NCI-H187 treated with DMSO at 0.1 percent for 48 hours (cell line): ENCODE measurements around the gene DLG1.
"Not testable (repeated sequence)": the region's sequence is repeated elsewhere in the genome, so short reads cannot be mapped to it uniquely, and the experiment has no call there.

Source experiments
- DNase-seq: peaks from one replicate; lab custom pipeline; 2025; lab: John Stamatoyannopoulos, UW

The DLG1 gene

GRCh38 chr3:197242784-197243432 lies 55.5 kb downstream of the DLG1 start:
- no peak for DNase-seq

- no peak for DNase-seq
Observed at GRCh38 chr3:197241173-197241572, 57.2 kb downstream of the DLG1 start.

GRCh38 chr3:197239857-197240256 lies 58.6 kb downstream of the DLG1 start:
- DNase-seq, result no peak

GRCh38 chr3:197238842-197239241 lies 59.6 kb downstream of the DLG1 start:
- no peak for DNase-seq

- DNase-seq, result no peak
Observed at GRCh38 chr3:197237897-197238296, 60.5 kb downstream of the DLG1 start.

- no peak for DNase-seq
Observed at GRCh38 chr3:197236362-197236761, 62.0 kb downstream of the DLG1 start.

- no peak for DNase-seq
Observed at GRCh38 chr3:197234947-197235914, 63.2 kb downstream of the DLG1 start.

- DNase-seq, result no peak
Observed at GRCh38 chr3:197231321-197231720, 67.1 kb downstream of the DLG1 start.

GRCh38 chr3:197229836-197230235 lies 68.6 kb downstream of the DLG1 start:
- no peak for DNase-seq

GRCh38 chr3:197229178-197229577 lies 69.2 kb downstream of the DLG1 start:
- no peak for DNase-seq

- DNase-seq, result no peak
Observed at GRCh38 chr3:197227780-197228574, 70.4 kb downstream of the DLG1 start.

GRCh38 chr3:197226179-197226578 lies 72.2 kb downstream of the DLG1 start:
- DNase-seq, result no peak

- no peak for DNase-seq
Observed at GRCh38 chr3:197225579-197225978, 72.8 kb downstream of the DLG1 start.

GRCh38 chr3:197224034-197224444 lies 74.4 kb downstream of the DLG1 start:
- peak; percentile 9 for DNase-seq

GRCh38 chr3:197222937-197223370 lies 75.5 kb downstream of the DLG1 start:
- no peak for DNase-seq

- no peak for DNase-seq
Observed at GRCh38 chr3:197219619-197220018, 78.8 kb downstream of the DLG1 start.

- no peak for DNase-seq
Observed at GRCh38 chr3:197218210-197218609, 80.2 kb downstream of the DLG1 start.

GRCh38 chr3:197216914-197217313 lies 81.5 kb downstream of the DLG1 start:
- DNase-seq, result no peak

- DNase-seq, result no peak
Observed at GRCh38 chr3:197216169-197216860, 82.1 kb downstream of the DLG1 start.

- DNase-seq, result no peak
Observed at GRCh38 chr3:197212290-197212689, 86.1 kb downstream of the DLG1 start.

GRCh38 chr3:197211698-197212097 lies 86.7 kb downstream of the DLG1 start:
- DNase-seq, result not testable (repeated sequence)
